Activated T-cell treated with anti-CD3 and anti-CD28 coated beads, Interleukin-2, amount 50 U/mL, for 4 hours (primary cell): ENCODE measurements around the gene C3orf62. TPM values are rescaled to one million over a fixed set of nuclear protein-coding genes. Genes with fewer than 3 reads are reported as not detected.
"Not testable (repeated sequence)": the region's sequence is repeated elsewhere in the genome, so short reads cannot be mapped to it uniquely, and the experiment has no call there.

Experiments
- ATAC-seq, 2 donors: fragments of 200-7000 bp; cut with Tn5 transposase; one replicate each; pipeline ENCODE4 v1.10.0; 2021
- DNase-seq: peaks from one replicate; pipeline ENCODE4 v3.0.0-alpha.2; 2020
- H3K27me3 Mint-ChIP-seq: one replicate; pipeline ENCODE4 v1.8.0; 2021; ENCODE audit warnings: low read depth, mixed read lengths
- H3K36me3 Mint-ChIP-seq: one replicate; pipeline ENCODE4 v1.8.0; 2022; ENCODE audit warnings: mixed read lengths; ENCODE audit not compliant: insufficient read depth
- H3K4me1 Mint-ChIP-seq: one replicate; pipeline ENCODE4 v1.8.0; 2021; ENCODE audit warnings: low read depth, mixed read lengths
- H3K4me3 Mint-ChIP-seq: one replicate; pipeline ENCODE4 v1.8.0; 2021; ENCODE audit warnings: mild to moderate bottlenecking, moderate library complexity, mixed read lengths
- H3K9me3 Mint-ChIP-seq: one replicate; pipeline ENCODE4 v1.8.0; 2021; ENCODE audit warnings: mixed read lengths
- total RNA-seq, 3 donors: library from RNA; stranded (reverse); gene quantifications; one replicate each; pipeline ENCODE4 v1.2.1, GENCODE V29; 2021

C3orf62 gene
- total RNA-seq, 3 donors from 2014 or later = 4.7 to 5.5 (median 5.2) TPM

DNA sequence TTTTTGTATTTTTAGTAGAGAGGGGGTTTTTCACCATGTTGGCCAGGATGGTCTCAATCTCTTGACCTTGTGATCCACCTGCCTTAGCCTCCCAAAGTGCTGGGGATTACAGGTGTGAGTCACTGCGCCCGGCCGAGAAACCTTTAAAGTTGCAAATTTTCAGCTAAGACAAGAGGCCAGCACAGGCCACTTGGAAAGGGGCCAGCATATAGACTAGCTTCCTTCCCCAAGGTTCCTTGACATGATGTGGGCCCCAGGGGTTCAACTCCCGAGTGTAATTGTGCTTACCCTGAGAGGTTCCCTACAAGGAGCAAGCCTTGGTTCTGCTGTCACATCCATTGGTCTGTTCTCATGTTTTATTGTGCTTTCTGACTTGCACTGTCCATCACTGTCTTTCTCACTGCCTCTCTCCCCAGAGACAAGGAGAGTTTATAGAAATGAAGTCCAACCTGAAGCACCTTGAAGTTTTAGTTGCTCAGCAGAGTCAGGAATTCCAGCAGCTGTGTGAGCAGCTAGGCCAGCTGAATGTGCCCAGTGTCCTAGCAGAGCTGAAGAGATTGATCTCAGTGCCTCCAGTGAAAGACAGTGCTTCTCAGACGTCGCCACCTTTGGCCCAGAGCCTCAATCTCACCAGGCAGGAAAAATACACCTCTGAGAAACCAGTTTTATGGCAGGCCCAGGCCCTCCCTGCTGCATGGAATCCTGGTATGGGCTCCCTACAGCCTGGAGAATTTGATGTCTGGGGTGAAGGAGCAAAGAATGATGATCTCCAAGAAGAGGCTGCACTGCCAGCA is 21.1 kb downstream of the C3orf62 start:
- Mint-ChIP-seq H3K27me3 (no peaks in the 10 kb centered on the region), H3K9me3 (no peaks in the 10 kb centered on the region), H3K4me1 (no peaks in the 10 kb centered on the region), H3K36me3 (no peaks in the 10 kb centered on the region), H3K4me3 (no peak overlapping the region)
- DNase-seq (no peak), ATAC-seq (no peak)

DNA sequence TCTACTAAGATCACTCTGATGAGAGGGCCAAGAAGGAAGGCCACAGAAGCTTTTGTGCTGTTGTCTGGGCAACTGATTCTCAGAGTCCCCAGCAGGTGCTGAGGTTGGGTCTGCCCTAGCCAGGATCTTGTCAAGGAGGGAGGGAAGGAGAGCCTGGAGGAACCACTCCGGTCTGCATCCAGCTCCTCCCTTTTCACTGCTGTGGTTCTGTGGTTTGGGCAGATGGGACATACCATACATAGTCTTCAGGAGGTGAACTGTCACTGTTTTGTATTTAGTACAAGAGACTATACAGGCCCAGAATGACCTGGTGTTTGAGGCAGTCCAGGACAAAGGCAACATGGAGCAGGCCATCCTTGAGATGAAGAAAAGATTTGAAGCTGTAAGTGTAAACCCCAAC is 21.9 kb downstream of the C3orf62 start:
- Mint-ChIP-seq H3K4me1 (no peaks in the 10 kb centered on the region), H3K9me3 (no peaks in the 10 kb centered on the region), H3K4me3 (no peak overlapping the region), H3K27me3 (no peaks in the 10 kb centered on the region), H3K36me3 (no peaks in the 10 kb centered on the region)
- ATAC-seq (no peak), DNase-seq (no peak)

DNA sequence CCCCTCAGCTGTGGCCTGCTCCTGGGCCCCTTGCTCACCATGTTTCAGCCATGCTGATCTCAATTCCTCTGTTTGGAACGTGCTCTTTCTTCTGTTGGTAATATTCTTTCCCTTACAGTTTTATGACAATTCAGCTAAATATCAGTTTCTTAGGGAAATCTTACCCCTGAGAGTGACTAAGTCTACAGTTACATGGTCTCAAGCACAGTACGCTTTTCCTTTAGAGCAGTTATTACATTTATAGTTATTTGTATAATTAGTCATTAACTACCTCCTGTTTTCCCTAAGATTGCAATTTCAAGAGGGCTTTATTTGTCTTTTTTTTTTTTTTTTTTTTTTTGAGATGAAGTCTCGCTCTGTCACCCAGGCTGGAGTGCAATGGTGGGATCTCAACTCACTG is 23.5 kb downstream of the C3orf62 start:
- no peaks in the 10 kb centered on the region for H3K36me3 Mint-ChIP-seq
- H3K27me3 Mint-ChIP-seq = no peaks in the 10 kb centered on the region
- H3K4me3 Mint-ChIP-seq = no peak overlapping the region
- no peaks in the 10 kb centered on the region for H3K4me1 Mint-ChIP-seq
- ATAC-seq = no peak
- no peaks in the 10 kb centered on the region for H3K9me3 Mint-ChIP-seq
- DNase-seq = no peak

GRCh38 chr3:49248840-49249227 is 28.2 kb downstream of the C3orf62 start:
- Mint-ChIP-seq H3K9me3 (no peaks in the 10 kb centered on the region), H3K27me3 (no peaks in the 10 kb centered on the region), H3K36me3 (no peaks in the 10 kb centered on the region), H3K4me1 (no peaks in the 10 kb centered on the region), H3K4me3 (no peak overlapping the region)
- no peak for DNase-seq
- no peak for ATAC-seq

- H3K9me3 Mint-ChIP-seq = no peaks in the 10 kb centered on the region
- no peaks in the 10 kb centered on the region for H3K36me3 Mint-ChIP-seq
- H3K27me3 Mint-ChIP-seq = peaks cover 5% of the 10 kb centered on the region
- no peak for DNase-seq
- H3K4me1 Mint-ChIP-seq = no peaks in the 10 kb centered on the region
- H3K4me3 Mint-ChIP-seq = no peak overlapping the region
- ATAC-seq = no peak
Measured at GRCh38 chr3:49244581-49245205, 32.3 kb downstream of the C3orf62 start.

DNA sequence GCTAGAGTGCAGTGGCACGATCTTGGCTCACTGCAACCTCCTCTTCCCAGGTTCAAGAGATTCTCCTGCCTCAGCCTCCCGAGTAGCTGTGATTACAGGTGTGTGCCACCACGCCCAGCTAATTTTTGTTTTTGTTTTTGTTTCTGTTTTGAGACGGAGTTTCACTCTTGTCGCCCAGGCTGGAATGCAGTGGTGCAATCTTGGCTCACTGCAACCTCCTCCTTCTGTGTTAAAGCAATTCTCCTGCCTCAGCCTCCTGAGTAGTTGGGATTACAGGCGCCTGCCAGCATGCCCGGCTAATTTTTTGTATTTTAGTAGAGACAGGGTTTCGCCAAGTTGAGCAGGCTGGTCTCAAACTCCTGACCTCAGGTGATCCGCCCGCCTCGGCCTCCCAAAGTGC is 36.9 kb downstream of the C3orf62 start:
- H3K4me1 Mint-ChIP-seq, H3K36me3 Mint-ChIP-seq, H3K9me3 Mint-ChIP-seq, H3K27me3 Mint-ChIP-seq, H3K4me3 Mint-ChIP-seq, ATAC-seq, DNase-seq: not testable (repeated sequence)

- ATAC-seq = no peak
- no peaks in the 10 kb centered on the region for H3K36me3 Mint-ChIP-seq
- no peak for DNase-seq
- H3K4me3 Mint-ChIP-seq = no peak overlapping the region
- peaks cover 5% of the 10 kb centered on the region for H3K27me3 Mint-ChIP-seq
- H3K4me1 Mint-ChIP-seq = no peaks in the 10 kb centered on the region
- H3K9me3 Mint-ChIP-seq = peaks cover 6% of the 10 kb centered on the region
Measured at GRCh38 chr3:49238274-49239127, 38.5 kb downstream of the C3orf62 start.

DNA sequence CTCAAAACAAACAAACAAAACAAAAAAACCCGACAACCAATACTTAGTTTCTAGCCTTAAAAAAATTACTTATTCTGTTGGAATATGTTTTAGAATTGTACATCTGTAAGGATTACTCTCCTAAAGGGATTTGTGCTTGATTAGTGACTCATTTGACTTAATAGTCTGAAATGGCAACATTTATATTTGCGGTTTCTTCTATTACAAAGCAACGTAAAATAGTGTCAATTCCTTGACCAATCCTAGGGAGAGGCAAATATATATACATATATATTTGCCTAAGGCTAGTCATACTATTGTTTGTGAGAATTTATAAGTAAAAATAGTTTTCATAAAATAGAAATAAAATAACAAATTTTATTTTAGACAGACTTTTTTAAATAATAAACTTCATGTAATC is 39.7 kb downstream of the C3orf62 start:
- Mint-ChIP-seq H3K36me3 (no peaks in the 10 kb centered on the region), H3K9me3 (peaks cover 16% of the 10 kb centered on the region), H3K27me3 (peaks cover 5% of the 10 kb centered on the region), H3K4me1 (no peaks in the 10 kb centered on the region), H3K4me3 (no peak overlapping the region)
- ATAC-seq = no peak
- no peak for DNase-seq

DNA sequence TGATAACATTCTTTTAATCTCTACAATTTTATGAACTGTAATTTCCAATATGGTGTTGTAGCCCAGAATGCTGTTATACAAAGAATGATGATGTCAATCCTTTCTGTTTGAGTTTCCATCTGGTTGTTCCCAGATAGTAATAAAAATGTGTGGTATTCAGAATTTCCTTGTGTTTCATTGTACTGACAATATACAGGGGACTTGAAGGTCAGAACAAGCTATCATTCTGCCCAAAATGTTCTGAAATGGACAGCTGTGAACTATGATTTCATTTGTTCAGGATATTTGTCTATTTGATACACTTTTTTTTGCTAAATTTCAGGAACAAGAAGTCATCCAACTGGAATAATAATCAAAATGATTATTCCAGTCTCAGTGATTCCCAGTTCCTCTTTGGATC is 40.8 kb downstream of the C3orf62 start:
- no peak overlapping the region for H3K4me3 Mint-ChIP-seq
- H3K4me1 Mint-ChIP-seq = no peaks in the 10 kb centered on the region
- H3K36me3 Mint-ChIP-seq = no peaks in the 10 kb centered on the region
- ATAC-seq (no peak), DNase-seq (no peak)
- peaks cover 21% of the 10 kb centered on the region for H3K9me3 Mint-ChIP-seq
- peaks cover 2% of the 10 kb centered on the region for H3K27me3 Mint-ChIP-seq

GRCh38 chr3:49228817-49229216 is 48.2 kb downstream of the C3orf62 start:
- not testable (repeated sequence) for H3K4me1 Mint-ChIP-seq, H3K36me3 Mint-ChIP-seq, ATAC-seq, DNase-seq, H3K27me3 Mint-ChIP-seq, H3K4me3 Mint-ChIP-seq
- peaks cover 50% of the 10 kb centered on the region for H3K9me3 Mint-ChIP-seq

DNA sequence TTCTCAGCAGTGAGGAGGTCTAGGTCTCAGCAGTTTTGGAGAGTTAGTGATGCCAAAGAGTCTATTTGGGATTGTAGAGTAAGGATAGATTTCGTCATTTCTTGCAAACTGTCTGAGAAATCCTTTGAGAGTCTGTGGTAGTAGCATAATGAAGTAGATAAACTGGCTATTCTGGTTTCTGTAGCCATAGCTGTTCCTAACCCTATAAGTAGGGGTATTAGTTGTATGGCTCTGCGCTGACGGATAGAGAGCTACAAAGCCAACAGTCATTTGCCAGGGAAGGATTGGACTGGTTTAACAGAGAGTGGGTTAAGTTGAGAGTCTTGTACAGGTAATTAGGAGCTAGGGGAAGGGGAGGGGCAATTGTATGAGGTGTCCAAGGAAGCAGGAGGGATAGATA is 55.0 kb downstream of the C3orf62 start:
- no peaks in the 10 kb centered on the region for H3K36me3 Mint-ChIP-seq
- no peak overlapping the region for H3K4me3 Mint-ChIP-seq
- ATAC-seq (no peak), DNase-seq (no peak)
- no peaks in the 10 kb centered on the region for H3K27me3 Mint-ChIP-seq
- peaks cover 7% of the 10 kb centered on the region for H3K9me3 Mint-ChIP-seq
- no peaks in the 10 kb centered on the region for H3K4me1 Mint-ChIP-seq

DNA sequence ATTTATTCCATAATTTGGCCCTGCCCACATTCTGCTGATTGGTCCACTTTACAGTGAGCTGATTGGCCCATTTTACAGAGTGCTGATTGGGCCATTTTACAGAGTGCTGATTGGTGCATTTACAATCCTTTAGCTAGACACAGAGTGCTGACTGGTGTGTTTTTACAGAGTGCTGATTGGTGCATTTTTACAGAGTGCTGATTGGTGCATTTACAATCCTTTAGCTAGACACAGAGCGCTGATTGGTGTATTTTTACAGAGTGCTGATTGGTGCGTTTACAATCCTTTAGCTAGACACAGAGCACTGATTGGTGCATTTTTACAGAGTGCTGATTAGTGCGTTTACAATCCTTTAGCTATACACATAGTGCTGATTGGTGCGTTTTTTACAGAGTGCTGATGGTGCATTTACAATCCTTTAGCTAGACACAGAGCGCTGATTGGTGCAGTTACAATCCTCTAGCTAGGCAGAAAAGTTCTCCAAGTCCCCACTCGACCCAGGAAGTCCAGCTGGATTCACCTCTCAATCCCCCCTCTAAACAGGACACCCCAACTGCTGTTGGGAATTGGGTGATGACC is 56.0 kb downstream of the C3orf62 start:
- not testable (repeated sequence) for H3K4me1 Mint-ChIP-seq, H3K9me3 Mint-ChIP-seq, DNase-seq, ATAC-seq, H3K4me3 Mint-ChIP-seq, H3K27me3 Mint-ChIP-seq, H3K36me3 Mint-ChIP-seq

DNA sequence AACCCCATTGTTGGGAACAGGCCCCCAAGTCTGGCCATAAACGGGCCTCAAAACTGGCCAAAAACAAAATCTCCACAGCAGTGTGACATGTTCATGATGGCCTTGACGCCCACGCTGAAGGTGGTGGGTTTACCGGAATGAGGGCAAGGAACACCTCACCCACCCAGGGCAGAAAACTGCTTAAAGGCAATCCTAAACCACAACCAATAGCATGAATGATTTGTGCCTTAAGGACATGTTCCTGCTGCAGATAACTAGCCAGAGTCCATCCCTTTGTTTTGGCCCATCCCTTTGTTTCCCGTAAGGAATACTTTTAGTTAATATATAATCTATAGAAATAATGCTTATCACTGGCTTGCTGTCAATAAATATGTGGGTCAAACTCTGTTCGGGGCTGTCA is 57.9 kb downstream of the C3orf62 start:
- Mint-ChIP-seq H3K4me1 (no peaks in the 10 kb centered on the region), H3K4me3 (no peak overlapping the region), H3K36me3 (no peaks in the 10 kb centered on the region), H3K9me3 (no peaks in the 10 kb centered on the region), H3K27me3 (no peaks in the 10 kb centered on the region)
- DNase-seq (no peak), ATAC-seq (no peak)
